Panc1 (cell line): ENCODE measurements around the gene GRIP2. TPM values are rescaled to one million over a fixed set of nuclear protein-coding genes. Genes with fewer than 3 reads are reported as not detected.

Experiments
- ATAC-seq: fragments of 200-7000 bp; cut with Tn5 transposase; 2 replicates; pipeline ENCODE4 v1.9.1; 2020; ENCODE audit warnings: mild to moderate bottlenecking, moderate library complexity
- BruUV-seq: library from RNA; stranded (reverse); fragments of 400-500 nt; replicated peaks from 2 replicates; lab custom pipeline; 2021; lab: Mats Ljungman, UMichigan
- CTCF ChIA-PET: fragments of 300-600 bp; sonication (Branson Sonifier 250); formaldehyde crosslinking; loops from one replicate; lab custom pipeline; 2022; ENCODE audit warnings: antibody characterized with exemption; lab: Charles Lee
- POLR2A ChIA-PET: fragments of 300-600 bp; sonication (Branson Sonifier 250); formaldehyde crosslinking; loops from one replicate; lab custom pipeline; 2022; ENCODE audit warnings: antibody characterized with exemption; lab: Charles Lee
- DNase-seq: peaks from one replicate; pipeline ENCODE4 v3.0.0-alpha.2; 2010; ENCODE audit warnings: low read depth, low spot score
- H3K27ac ChIP-seq: 2 replicates; pipeline ENCODE4 v1.5.1; 2011; ENCODE audit warnings: mild to moderate bottlenecking, low read length, inconsistent platforms
- H3K27me3 ChIP-seq: fragments of 200-500 bp; sonication (Bioruptor generic); 2 replicates; pipeline ENCODE4 v1.6.0; 2014; ENCODE audit warnings: low read length, inconsistent platforms; ENCODE audit not compliant: control insufficient read depth, insufficient read depth
- H3K36me3 ChIP-seq: fragments of 200-500 bp; sonication (Bioruptor generic); 2 replicates; pipeline ENCODE4 v1.5.1; 2014; ENCODE audit warnings: inconsistent platforms, mild to moderate bottlenecking, low read length, moderate library complexity; ENCODE audit not compliant: control insufficient read depth, insufficient read depth
- H3K4me1 ChIP-seq: 2 replicates; pipeline ENCODE4 v1.5.1; 2011; ENCODE audit warnings: inconsistent platforms, mild to moderate bottlenecking, low read length, moderate library complexity; ENCODE audit not compliant: control insufficient read depth, insufficient read depth
- H3K4me3 ChIP-seq, 2 experiments: 2 replicates each; pipeline ENCODE4 v1.5.1; 2011 to 2012; ENCODE audit warnings: low read depth in 2 of 2, low read length in 2 of 2, mild to moderate bottlenecking in 2 of 2, inconsistent platforms in 1 of 2, moderate library complexity in 1 of 2
- H3K9me3 ChIP-seq: fragments of 200-500 bp; sonication (Bioruptor generic); 2 replicates; pipeline ENCODE4 v1.5.1; 2014; ENCODE audit warnings: low read depth, mild to moderate bottlenecking, inconsistent platforms, low read length, moderate library complexity; ENCODE audit not compliant: control insufficient read depth, insufficient read depth
- CTCF ChIP-seq: fragments of 450-650 bp; IDR thresholded peaks from 2 replicates; pipeline ENCODE4 v1.5.1; 2017; ENCODE audit warnings: mild to moderate bottlenecking
- POLR2AphosphoS5 ChIP-seq: IDR thresholded peaks from 2 replicates; pipeline ENCODE4 v1.6.1; 2012; ENCODE audit warnings: mild to moderate bottlenecking, low read depth, low read length, moderate library complexity
- REST ChIP-seq, 2 experiments: IDR thresholded peaks; 2 replicates each; pipeline ENCODE4 v1.6.1; 2011 to 2012; ENCODE audit warnings: low read depth in 2 of 2, control low read depth in 1 of 2, low read length in 1 of 2, mild to moderate bottlenecking in 1 of 2, moderate library complexity in 1 of 2; ENCODE audit not compliant: insufficient read depth in 1 of 2
- SIN3A ChIP-seq: IDR thresholded peaks from 2 replicates; pipeline ENCODE4 v1.6.1; 2012; ENCODE audit warnings: low read depth, mild to moderate bottlenecking, low read length, moderate library complexity, borderline replicate concordance; ENCODE audit not compliant: insufficient read depth
- TCF7L2 ChIP-seq: IDR thresholded peaks from 2 replicates; pipeline ENCODE4 v1.6.1; 2011; ENCODE audit warnings: mild to moderate bottlenecking, low read depth, low read length, inconsistent platforms
- in situ Hi-C: cut with HindIII; loops from 2 replicates; pipeline ENCODE4 v1.10.0; 2016; ENCODE audit warnings: low sequenced_read_pairs, low pct_unique_long_range_greater_than_20kb
- intact Hi-C: fragments of 100-400 bp; cut with micrococcal nuclease; formaldehyde crosslinking; loops from one replicate; pipeline ENCODE4 v1.10.0; 2022; ENCODE audit not compliant: unreplicated experiment
- total RNA-seq: library from RNA; stranded (reverse); gene quantifications from one replicate; pipeline ENCODE4 v1.2.1, GENCODE V29; 2021; ENCODE audit not compliant: unreplicated experiment

Gene GRIP2
- total RNA-seq, 1 experiment from 2014 or later: 6.5 TPM

GRCh38 chr3:14459787-14460186 is 80.4 kb downstream of the GRIP2 start:
- H3K4me3 ChIP-seq: no peak overlapping the region
- TF ChIP-seq TCF7L2 (no peak), SIN3A (no peak), POLR2AphosphoS5 (no peak), CTCF (no peak), REST (IDR thresholded peaks at IDR 0.05; ENCODE audit: insufficient read depth in 1 of 2, low read depth in 2 of 2, low read length in 1 of 2) (no peak)
- H3K27ac ChIP-seq: peak overlapping the region; percentile 65; the same call in 1 of the 2 replicates
- no TSS peak for BruUV-seq
- no peaks in the 10 kb centered on the region for H3K27me3 ChIP-seq
- intact Hi-C loops (loop anchor here (10.0 kb wide), 1 partner anchor 55 kb away; the partner anchor contains the start of gene SLC6A6), in situ Hi-C loops (no loop called here)
- ATAC-seq (no peak), DNase-seq (no peak)
- H3K9me3 ChIP-seq: no peaks in the 10 kb centered on the region
- CTCF ChIA-PET: interaction anchor here (1.6 kb wide), 1 partner anchor 198 kb away, joined by 4 read pairs; no protein-coding TSS in a partner anchor
- POLR2A ChIA-PET: no interaction called here
- peaks cover 66% of the 10 kb centered on the region for H3K4me1 ChIP-seq
- H3K36me3 ChIP-seq: no peaks in the 10 kb centered on the region

GRCh38 chr3:14459384-14459783 is 80.8 kb downstream of the GRIP2 start:
- BruUV-seq: no TSS peak
- DNase-seq: no peak
- intact Hi-C loops: loop anchor here (10.0 kb wide), 1 partner anchor 55 kb away; the partner anchor contains the start of gene SLC6A6

More at GRCh38 chr3:14459384-14459783, 80.8 kb downstream of the GRIP2 start:
- Histone ChIP-seq H3K27me3 (no peaks in the 10 kb centered on the region), H3K36me3 (no peaks in the 10 kb centered on the region), H3K4me3 (no peak overlapping the region), H3K4me1 (peaks cover 70% of the 10 kb centered on the region), H3K9me3 (no peaks in the 10 kb centered on the region), H3K27ac (peak overlapping the region; percentile 48; the same call in 1 of the 2 replicates)
- POLR2A ChIA-PET: no interaction called here
- in situ Hi-C loops: no loop called here
- TF ChIP-seq REST (IDR thresholded peaks at IDR 0.05; ENCODE audit: insufficient read depth in 1 of 2, low read depth in 2 of 2, low read length in 1 of 2): no peak
- no peak for TF ChIP-seq TCF7L2
- TF ChIP-seq SIN3A: no peak
- TF ChIP-seq CTCF: no peak
- no peak for TF ChIP-seq POLR2AphosphoS5
- CTCF ChIA-PET: no interaction called here
- no peak for ATAC-seq
